Measurements from ENCODE around the gene NHSL1.

Gene NHSL1

DNA sequence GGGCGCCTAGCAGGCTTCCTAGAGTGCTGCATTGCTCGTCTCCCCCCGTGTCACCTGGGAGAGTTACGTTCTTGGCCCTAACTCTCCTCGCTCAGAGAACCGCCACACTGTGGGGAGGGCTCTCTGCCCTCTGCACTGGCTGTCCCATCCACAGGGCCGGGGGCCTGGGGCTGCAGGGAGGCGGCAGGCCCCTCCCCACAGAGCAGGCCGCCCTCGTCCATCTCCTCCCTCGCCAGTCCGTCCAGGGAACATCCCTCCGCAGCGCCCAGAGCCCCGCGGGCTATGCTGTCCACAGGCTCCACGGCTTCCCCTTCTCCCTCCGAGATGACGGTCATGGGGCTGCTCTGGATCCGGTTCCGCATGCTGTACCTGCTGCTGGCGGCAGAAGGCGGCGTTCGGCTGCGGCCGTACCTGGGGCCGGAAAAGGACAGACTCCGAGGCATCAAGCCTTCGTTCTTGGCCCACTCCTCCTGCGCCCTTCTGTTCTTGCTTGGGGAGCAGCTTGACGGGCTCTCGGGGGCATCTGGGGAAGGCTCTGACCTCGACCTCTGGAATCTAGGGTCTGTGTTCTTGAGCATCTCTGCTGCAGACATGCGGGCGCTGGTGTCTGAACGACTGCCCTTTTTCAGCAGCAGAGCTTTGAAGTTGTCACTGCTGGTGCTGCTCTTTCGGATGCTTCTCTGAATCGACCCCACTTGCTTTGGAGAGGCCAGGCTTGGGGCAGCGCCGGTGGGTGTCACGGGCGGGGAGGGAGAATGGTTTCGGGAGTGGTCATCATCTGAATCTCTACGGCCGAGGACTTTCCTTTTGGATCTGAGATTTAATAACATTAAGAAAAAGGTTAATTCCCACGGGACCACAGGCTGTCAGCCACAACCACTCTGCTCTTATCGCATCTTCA is 75.0 kb downstream of the NHSL1 start:
- in situ Hi-C loops (cut with HindIII; ENCODE audit: low pct_unique_long_range_greater_than_20kb, low sequenced_read_pairs): no loop called here
- no peak for TF ChIP-seq JUND (IDR thresholded peaks at IDR 0.05; ENCODE audit: low read depth)
- no peak for DNase-seq (ENCODE audit: low read depth in 1 of 2, low spot score in 1 of 2)

DNA sequence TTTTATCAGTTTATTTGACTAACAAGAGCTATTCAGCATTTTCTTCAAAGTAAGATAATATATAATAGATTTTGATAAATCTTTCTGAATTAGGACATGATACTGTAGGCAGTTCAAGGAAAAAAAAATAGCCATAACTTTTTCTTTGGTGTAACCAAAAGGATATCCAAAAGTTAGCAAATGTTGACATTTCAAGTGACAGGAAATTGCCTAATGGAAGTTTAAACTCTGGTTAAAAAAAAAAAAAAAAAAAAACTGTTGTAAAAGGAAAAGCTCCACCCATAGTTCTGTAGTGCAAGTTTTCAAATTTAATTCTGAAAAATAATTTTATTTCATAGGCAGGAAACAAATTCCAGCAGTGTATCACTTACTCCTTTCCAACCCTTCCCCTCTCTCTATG is 76.4 kb downstream of the NHSL1 start:
- in situ Hi-C loops (cut with HindIII; ENCODE audit: low pct_unique_long_range_greater_than_20kb, low sequenced_read_pairs): no loop called here
- DNase-seq (ENCODE audit: low read depth in 1 of 2, low spot score in 1 of 2): no peak
- no peak for TF ChIP-seq JUND (IDR thresholded peaks at IDR 0.05; ENCODE audit: low read depth)

GRCh38 chr6:138421608-138422007 is 77.7 kb downstream of the NHSL1 start:
- DNase-seq (ENCODE audit: low read depth in 1 of 2, low spot score in 1 of 2): no peak
- no peak for TF ChIP-seq JUND (IDR thresholded peaks at IDR 0.05; ENCODE audit: low read depth)
- in situ Hi-C loops (cut with HindIII; ENCODE audit: low pct_unique_long_range_greater_than_20kb, low sequenced_read_pairs): no loop called here

DNA sequence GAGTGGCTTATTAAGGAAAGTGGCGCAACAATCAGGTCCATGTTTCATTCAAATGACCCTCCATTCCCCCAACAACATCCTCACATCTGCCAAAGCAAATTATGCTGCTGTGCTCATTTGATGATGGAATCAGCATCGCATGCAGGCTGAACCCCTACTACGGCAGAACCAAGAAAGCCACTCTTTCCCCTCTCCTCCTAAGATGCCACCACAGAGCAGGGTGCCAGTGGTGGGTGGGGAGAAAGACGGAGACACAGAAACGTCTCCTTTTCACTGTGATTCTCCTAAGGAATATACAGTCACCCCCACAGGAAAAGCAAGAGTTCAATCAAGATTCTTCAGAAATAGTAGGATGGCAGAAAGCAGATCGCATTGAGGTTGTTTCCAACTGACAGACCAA is 78.2 kb downstream of the NHSL1 start:
- TF ChIP-seq JUND (IDR thresholded peaks at IDR 0.05; ENCODE audit: low read depth): no peak
- in situ Hi-C loops (cut with HindIII; ENCODE audit: low pct_unique_long_range_greater_than_20kb, low sequenced_read_pairs): no loop called here
- no peak for DNase-seq (ENCODE audit: low read depth in 1 of 2, low spot score in 1 of 2)

GRCh38 chr6:138420356-138420755 is 78.9 kb downstream of the NHSL1 start:
- in situ Hi-C loops (cut with HindIII; ENCODE audit: low pct_unique_long_range_greater_than_20kb, low sequenced_read_pairs): no loop called here
- no peak for DNase-seq (ENCODE audit: low read depth in 1 of 2, low spot score in 1 of 2)
- TF ChIP-seq JUND (IDR thresholded peaks at IDR 0.05; ENCODE audit: low read depth): no peak

GRCh38 chr6:138419766-138420165 is 79.5 kb downstream of the NHSL1 start:
- in situ Hi-C loops (cut with HindIII; ENCODE audit: low pct_unique_long_range_greater_than_20kb, low sequenced_read_pairs): no loop called here
- TF ChIP-seq JUND (IDR thresholded peaks at IDR 0.05; ENCODE audit: low read depth): no peak
- no peak for DNase-seq (ENCODE audit: low read depth in 1 of 2, low spot score in 1 of 2)

DNA sequence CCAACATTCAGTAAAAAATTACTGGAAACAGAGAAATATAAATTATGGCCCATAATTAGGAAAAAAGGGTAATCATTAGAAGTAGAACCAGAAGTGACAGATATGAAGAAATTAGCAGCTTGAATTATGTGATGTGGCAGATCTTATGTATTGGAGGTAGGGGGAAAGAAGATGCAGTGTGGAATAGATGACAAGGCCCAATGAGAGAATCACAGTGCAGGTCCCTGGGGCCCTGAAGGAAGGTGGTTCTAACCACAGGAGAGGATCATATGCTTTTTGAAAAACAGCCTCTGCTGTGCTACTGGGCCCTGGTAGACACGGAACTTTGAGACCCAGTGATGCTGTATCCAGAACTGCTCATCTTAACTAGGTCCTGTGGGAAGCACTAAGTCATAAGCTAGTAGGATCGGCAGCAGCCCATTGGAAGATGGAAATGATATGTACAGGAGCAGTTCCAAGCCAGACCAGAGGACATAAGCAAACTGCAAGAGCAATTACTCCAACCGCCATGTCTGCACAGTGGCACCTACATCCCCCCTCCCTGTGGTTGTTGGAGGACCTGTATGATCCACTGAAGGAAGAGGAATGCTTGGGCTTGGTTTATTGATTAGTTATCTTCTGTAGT is 81.1 kb downstream of the NHSL1 start:
- no peak for DNase-seq (ENCODE audit: low read depth in 1 of 2, low spot score in 1 of 2)
- no peak for TF ChIP-seq JUND (IDR thresholded peaks at IDR 0.05; ENCODE audit: low read depth)
- in situ Hi-C loops (cut with HindIII; ENCODE audit: low pct_unique_long_range_greater_than_20kb, low sequenced_read_pairs): no loop called here

DNA sequence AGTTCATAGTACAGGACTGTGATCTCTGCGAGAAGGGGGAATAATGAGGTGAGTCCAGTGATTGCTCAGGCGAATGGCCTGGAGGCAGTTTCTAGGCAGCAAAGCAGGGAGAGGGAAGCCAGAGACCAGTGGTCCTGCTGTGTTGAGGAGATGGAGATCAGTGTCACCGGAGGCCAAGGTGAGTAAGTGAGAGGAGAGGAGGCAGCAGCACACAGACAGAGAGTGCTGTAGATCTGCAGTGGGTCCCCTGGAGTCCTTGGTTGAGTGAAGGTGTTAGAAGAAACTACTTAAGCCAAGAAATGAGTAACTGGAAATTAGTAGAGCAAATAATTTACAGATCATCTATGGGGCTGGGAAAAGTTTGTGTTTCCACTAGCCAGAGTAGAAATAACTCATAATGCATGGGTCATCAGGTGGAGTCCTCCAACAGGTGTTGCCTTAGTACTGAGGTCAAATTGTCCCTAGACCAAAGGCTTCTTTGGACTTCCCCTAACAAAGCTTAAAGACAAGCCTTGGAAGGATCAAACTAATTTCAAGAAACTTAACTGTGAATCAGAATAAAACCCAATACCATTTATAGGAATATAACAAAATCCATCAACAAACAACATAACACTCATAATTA is 81.7 kb downstream of the NHSL1 start:
- in situ Hi-C loops (cut with HindIII; ENCODE audit: low pct_unique_long_range_greater_than_20kb, low sequenced_read_pairs): no loop called here
- no peak for DNase-seq (ENCODE audit: low read depth in 1 of 2, low spot score in 1 of 2)
- no peak for TF ChIP-seq JUND (IDR thresholded peaks at IDR 0.05; ENCODE audit: low read depth)

DNA sequence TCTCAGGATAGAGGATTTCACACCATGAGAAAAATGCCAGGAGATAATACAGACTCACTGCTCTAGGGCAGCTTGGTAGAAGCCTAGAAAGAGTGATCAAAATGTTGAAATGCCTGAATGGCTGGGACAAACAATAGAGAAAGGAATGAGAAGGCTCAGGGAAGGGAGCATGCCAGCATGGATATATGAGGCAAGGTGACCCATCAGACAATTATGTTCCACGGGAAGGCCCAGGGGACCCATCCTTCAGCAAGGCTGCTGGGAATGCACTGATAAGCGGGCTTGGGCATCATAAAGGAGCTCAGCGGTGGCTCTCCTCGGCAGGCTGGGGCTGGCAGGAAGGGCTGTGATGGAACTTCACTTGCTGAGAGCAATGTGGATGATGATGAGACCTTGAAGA is 83.1 kb downstream of the NHSL1 start:
- DNase-seq (ENCODE audit: low read depth in 1 of 2, low spot score in 1 of 2): no peak
- in situ Hi-C loops (cut with HindIII; ENCODE audit: low pct_unique_long_range_greater_than_20kb, low sequenced_read_pairs): no loop called here
- TF ChIP-seq JUND (IDR thresholded peaks at IDR 0.05; ENCODE audit: low read depth): no peak

DNA sequence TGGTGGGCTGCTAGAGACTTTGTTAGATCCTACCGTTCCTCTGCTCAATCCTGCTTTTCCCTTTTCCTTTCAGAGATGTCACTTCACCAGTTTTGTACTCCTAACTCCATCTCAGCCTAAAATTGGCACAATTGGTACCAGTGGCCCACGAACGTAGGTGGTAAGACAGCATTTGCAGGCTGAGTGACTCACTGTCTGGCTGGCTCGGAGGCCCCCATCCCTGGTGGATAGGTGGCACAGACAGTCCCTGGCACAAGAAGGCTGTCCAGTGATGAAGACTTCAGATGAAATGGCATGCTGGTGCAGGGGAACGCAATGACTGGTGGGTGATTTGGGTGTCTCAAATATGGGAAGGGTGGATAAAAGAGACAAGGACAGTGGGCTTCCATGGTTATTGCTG is 84.2 kb downstream of the NHSL1 start:
- in situ Hi-C loops (cut with HindIII; ENCODE audit: low pct_unique_long_range_greater_than_20kb, low sequenced_read_pairs): no loop called here
- TF ChIP-seq JUND (IDR thresholded peaks at IDR 0.05; ENCODE audit: low read depth): no peak
- DNase-seq (ENCODE audit: low read depth in 1 of 2, low spot score in 1 of 2): no peak

- DNase-seq (ENCODE audit: low read depth in 1 of 2, low spot score in 1 of 2): no peak
- TF ChIP-seq JUND (IDR thresholded peaks at IDR 0.05; ENCODE audit: low read depth): no peak
- in situ Hi-C loops (cut with HindIII; ENCODE audit: low pct_unique_long_range_greater_than_20kb, low sequenced_read_pairs): no loop called here
These were observed 88.1 kb downstream of the NHSL1 start for GRCh38 chr6:138410972-138411880.

DNA sequence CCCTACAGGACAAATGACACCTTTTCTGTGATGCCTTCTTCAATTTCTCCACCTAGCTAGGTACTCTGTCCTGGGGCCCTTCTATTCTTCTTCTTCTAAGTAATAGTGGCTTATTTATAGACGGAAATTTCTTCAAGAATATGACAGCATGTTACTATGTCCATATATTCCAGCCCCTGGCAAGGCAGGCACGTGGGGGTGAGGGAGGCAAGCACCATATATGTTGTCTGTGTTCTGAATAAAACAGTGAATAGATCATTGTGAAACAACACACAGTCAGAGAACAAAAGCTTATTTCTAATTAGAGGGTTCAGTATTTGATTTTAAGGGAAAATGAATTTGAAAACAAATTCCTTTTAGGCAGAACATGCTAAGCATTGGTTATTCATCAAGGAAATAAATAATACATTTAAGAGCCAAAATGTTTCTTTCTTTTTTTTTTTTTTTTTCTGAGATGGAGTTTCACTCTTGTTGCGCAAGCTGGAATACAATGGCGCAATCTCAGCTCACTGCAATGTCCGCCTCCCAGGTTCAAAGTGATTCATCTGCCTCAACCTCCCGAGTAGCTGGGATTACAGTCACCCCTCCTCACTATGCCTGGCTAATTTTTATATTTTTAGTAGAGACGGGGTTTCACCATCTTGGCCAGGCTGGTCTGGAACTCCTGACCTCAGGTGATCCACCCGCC is 89.1 kb downstream of the NHSL1 start:
- no peak for DNase-seq (ENCODE audit: low read depth in 1 of 2, low spot score in 1 of 2)
- in situ Hi-C loops (cut with HindIII; ENCODE audit: low pct_unique_long_range_greater_than_20kb, low sequenced_read_pairs): no loop called here
- no peak for TF ChIP-seq JUND (IDR thresholded peaks at IDR 0.05; ENCODE audit: low read depth)

All from T47D (cell line).